Upper lobe of left lung (tissue), 6 donors: Measurements from ENCODE around the gene SMARCD3. TPM values are rescaled to one million over a fixed set of nuclear protein-coding genes. Genes with fewer than 3 reads are reported as not detected.

Experiments
- ATAC-seq, 2 donors: fragments of 200-7000 bp; cut with Tn5 transposase; one replicate each; pipeline ENCODE4 v1.9.1; 2022; ENCODE audit warnings: mild to moderate bottlenecking in 2 of 2, moderate library complexity in 2 of 2; ENCODE audit not compliant: low FRiP score in 2 of 2
- DNase-seq, 2 donors: peaks; one replicate each; pipeline ENCODE4 v3.0.0-alpha.2; 2019 to 2020
- H3K27ac ChIP-seq, 4 donors: fragments of 200-600 bp; sonication (generic); one replicate each; pipeline ENCODE4 v1.5.1; 2016 to 2019
- H3K27me3 ChIP-seq, 4 donors: fragments of 200-600 bp; sonication (generic); one replicate each; pipeline ENCODE4 v1.5.1; 2017 to 2019
- H3K36me3 ChIP-seq, 4 donors: fragments of 200-600 bp; sonication (generic); one replicate each; pipeline ENCODE4 v1.5.1; 2016 to 2019
- H3K4me1 ChIP-seq, 4 donors: fragments of 200-600 bp; sonication (generic); one replicate each; pipeline ENCODE4 v1.5.1; 2018 to 2019
- H3K4me3 ChIP-seq, 4 donors: fragments of 200-600 bp; sonication (generic); one replicate each; pipeline ENCODE4 v1.5.1; 2017 to 2019; ENCODE audit warnings: mild to moderate bottlenecking in 2 of 4, moderate library complexity in 1 of 4
- H3K9me3 ChIP-seq, 4 donors: fragments of 200-600 bp; sonication (generic); one replicate each; pipeline ENCODE4 v1.5.1; 2018 to 2019
- EP300 ChIP-seq, 4 donors: sonication (generic); formaldehyde crosslinking; IDR thresholded peaks; one replicate each; pipeline ENCODE4 v1.5.1; 2017; ENCODE audit warnings: antibody characterized with exemption in 4 of 4, control low read depth in 2 of 4
- POLR2A ChIP-seq, 4 donors: fragments of 450-650 bp; IDR thresholded peaks; one replicate each; pipeline ENCODE4 v1.5.1; 2016 to 2017; ENCODE audit warnings: antibody characterized with exemption in 4 of 4, mild to moderate bottlenecking in 2 of 4
- POLR2AphosphoS5 ChIP-seq, 2 donors: sonication (generic); formaldehyde crosslinking; IDR thresholded peaks; one replicate each; pipeline ENCODE4 v1.5.1; 2017; ENCODE audit warnings: antibody characterized with exemption in 2 of 2
- WGBS, 2 donors: methylation state at CpG; one replicate each; pipeline ENCODE4 v1.1.5; 2017 to 2018; 5-methylcytosine and 5-hydroxymethylcytosine counted together
- total RNA-seq, 6 donors: library from RNA; depleted of rRNA in 4 of 6; stranded (reverse); fragments of >200 nt in 4 of 6; gene quantifications; one replicate each; pipeline versions ENCODE4 v1.1.0 to v1.2.1, GENCODE V29; 2016 to 2021
- TF ChIP-seq, protein P1 (sequence below), 6 experiments: fragments of 450-650 bp in 4 of 6; fragments of 200-600 bp in 2 of 6; sonication (generic) in 2 of 6; IDR thresholded peaks; one replicate each; pipeline ENCODE4 v1.5.1; 2016 to 2019; ENCODE audit warnings: antibody characterized with exemption in 6 of 6
- donor health status: DM: no; HTN: no; CAD: no; lungs with moderate emphysema.
- donor health status: DM: no; HTN: yes; CAD: no; lungs with severe emphysema.

The SMARCD3 gene
- total RNA-seq, 6 donors from 2014 or later, result 32.8 to 63.9 (median 40.8) TPM

DNA sequence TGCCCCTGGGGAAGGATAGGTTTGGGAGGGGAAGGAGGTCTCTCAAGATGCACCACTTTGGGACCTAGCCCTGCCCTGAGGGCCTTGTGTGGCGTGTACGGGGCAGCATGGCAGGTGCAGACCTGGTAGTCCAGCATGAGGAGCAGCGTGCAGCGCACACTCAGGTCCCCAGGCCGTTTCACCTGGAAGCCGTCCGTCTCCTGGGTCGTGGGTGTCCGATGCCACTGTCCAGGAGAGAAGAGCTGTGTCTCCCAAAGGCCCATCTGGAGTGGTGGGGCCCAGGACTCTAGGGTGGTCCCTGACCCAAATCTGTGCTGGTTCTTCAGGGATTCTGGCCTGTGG is 6.8 kb downstream of the SMARCD3 start:
- WGBS, 2 donors, result 79 to 89% methylated on average over 3 to 9 of the region's 9 CpGs
- H3K27me3 ChIP-seq, result peaks cover 0 to 13% (median 6%) of the 10 kb centered on the region in 4 donors
- DNase-seq (no peak), ATAC-seq (no peak)
- H3K4me3 ChIP-seq, result no peak overlapping the region
- no peaks in the 10 kb centered on the region for H3K9me3 ChIP-seq
- peaks cover 21 to 54% (median 36%) of the 10 kb centered on the region in 4 donors for H3K36me3 ChIP-seq
- no peak overlapping the region for H3K27ac ChIP-seq
- H3K4me1 ChIP-seq, result peaks cover 29 to 40% (median 33%) of the 10 kb centered on the region in 4 donors
- no peak for TF ChIP-seq POLR2AphosphoS5 (IDR thresholded peaks at IDR 0.05)
- no peak for TF ChIP-seq EP300 (IDR thresholded peaks at IDR 0.05)
- no peak for TF ChIP-seq POLR2A (IDR thresholded peaks at IDR 0.05)
- TF ChIP-seq, protein P1, sequence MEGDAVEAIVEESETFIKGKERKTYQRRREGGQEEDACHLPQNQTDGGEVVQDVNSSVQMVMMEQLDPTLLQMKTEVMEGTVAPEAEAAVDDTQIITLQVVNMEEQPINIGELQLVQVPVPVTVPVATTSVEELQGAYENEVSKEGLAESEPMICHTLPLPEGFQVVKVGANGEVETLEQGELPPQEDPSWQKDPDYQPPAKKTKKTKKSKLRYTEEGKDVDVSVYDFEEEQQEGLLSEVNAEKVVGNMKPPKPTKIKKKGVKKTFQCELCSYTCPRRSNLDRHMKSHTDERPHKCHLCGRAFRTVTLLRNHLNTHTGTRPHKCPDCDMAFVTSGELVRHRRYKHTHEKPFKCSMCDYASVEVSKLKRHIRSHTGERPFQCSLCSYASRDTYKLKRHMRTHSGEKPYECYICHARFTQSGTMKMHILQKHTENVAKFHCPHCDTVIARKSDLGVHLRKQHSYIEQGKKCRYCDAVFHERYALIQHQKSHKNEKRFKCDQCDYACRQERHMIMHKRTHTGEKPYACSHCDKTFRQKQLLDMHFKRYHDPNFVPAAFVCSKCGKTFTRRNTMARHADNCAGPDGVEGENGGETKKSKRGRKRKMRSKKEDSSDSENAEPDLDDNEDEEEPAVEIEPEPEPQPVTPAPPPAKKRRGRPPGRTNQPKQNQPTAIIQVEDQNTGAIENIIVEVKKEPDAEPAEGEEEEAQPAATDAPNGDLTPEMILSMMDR (IDR thresholded peaks at IDR 0.05), result no peak

DNA sequence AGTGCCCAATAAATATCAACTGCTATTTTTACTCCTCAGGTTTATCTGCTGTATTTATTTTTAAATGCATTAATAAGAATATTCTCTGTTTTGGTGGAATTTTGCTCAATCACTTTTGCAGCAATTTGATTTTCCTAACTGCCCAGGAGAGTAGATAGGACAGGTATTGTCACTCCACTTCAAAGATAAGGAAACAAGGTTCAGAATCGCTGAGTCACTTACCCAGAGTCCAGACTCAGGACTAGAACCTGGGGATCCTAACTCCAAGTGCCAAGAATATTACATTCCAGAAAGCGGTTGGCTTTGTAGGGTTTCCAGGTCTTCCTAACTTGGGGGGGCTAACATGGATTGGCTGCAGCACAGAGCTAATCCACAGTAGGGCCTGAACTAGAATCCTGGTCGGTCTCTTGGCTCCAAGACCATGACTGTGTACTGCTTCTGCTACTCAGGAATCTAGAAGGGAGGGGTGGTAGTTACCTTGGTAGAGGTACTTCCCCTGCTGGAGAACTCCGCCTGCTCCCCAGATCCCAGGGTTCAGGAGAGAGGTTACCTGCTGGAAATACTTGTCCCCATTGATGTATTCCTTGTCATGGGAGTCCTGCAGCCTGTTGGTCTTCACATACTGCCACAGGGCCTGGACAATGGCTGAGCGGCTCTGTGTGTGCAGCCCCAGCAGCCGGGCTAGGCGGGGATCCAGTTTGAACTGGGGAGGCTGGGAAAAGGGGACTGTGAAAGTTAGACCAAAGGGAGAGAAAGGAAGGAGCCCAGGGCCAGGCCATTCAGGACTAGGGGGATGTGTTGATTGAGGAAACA is 7.3 kb downstream of the SMARCD3 start:
- peaks cover 21 to 60% (median 41%) of the 10 kb centered on the region in 4 donors for H3K36me3 ChIP-seq

DNA sequence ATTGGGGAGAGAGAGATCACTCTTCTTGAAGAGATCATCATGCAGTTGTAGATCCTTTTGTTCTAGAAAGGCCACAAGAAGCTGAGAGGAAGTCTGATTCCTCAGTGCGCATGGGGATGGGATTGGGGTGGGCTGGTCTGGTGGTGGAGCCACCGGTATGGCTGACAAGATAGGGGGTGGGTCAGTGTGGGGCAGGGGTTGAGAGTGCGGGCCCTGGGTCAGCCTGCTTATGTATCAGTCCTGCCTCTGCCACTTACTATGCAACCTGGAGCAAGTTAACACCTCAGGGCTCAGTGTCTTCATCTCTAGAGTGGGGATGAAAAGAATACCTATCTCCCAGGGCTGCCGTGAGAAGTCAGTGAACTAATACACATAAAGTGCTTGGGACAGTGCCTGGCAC is 8.0 kb downstream of the SMARCD3 start:
- Histone ChIP-seq H3K27me3 (peaks cover 0 to 10% (median 4%) of the 10 kb centered on the region in 4 donors), H3K36me3 (peaks cover 21 to 66% (median 45%) of the 10 kb centered on the region in 4 donors), H3K27ac (no peak overlapping the region), H3K4me3 (no peak overlapping the region), H3K9me3 (no peaks in the 10 kb centered on the region), H3K4me1 (peaks cover 25 to 28% (median 26%) of the 10 kb centered on the region in 4 donors)
- 68 to 83% methylated on average over 4 of the region's 4 CpGs for WGBS, 2 donors
- TF ChIP-seq, protein P1 (IDR thresholded peaks at IDR 0.05), result no peak
- no peak for TF ChIP-seq EP300 (IDR thresholded peaks at IDR 0.05)
- no peak for TF ChIP-seq POLR2AphosphoS5 (IDR thresholded peaks at IDR 0.05)
- no peak for TF ChIP-seq POLR2A (IDR thresholded peaks at IDR 0.05)
- no peak for ATAC-seq
- no peak for DNase-seq

More for the DNA sequence above, 7.3 kb downstream of the SMARCD3 start:
- peaks cover 0 to 13% (median 6%) of the 10 kb centered on the region in 4 donors for H3K27me3 ChIP-seq
- no peaks in the 10 kb centered on the region for H3K9me3 ChIP-seq
- peaks cover 29 to 34% (median 31%) of the 10 kb centered on the region in 4 donors for H3K4me1 ChIP-seq
- DNase-seq (no peak), ATAC-seq (no peak)
- WGBS, 2 donors, result 86 to 93% methylated on average over 7 of the region's 7 CpGs
- no peak overlapping the region for H3K27ac ChIP-seq
- H3K4me3 ChIP-seq, result no peak overlapping the region
- TF ChIP-seq POLR2AphosphoS5 (IDR thresholded peaks at IDR 0.05) (no peak), POLR2A (IDR thresholded peaks at IDR 0.05) (no peak), EP300 (IDR thresholded peaks at IDR 0.05) (no peak)
- TF ChIP-seq, protein P1 (IDR thresholded peaks at IDR 0.05), result no peak

DNA sequence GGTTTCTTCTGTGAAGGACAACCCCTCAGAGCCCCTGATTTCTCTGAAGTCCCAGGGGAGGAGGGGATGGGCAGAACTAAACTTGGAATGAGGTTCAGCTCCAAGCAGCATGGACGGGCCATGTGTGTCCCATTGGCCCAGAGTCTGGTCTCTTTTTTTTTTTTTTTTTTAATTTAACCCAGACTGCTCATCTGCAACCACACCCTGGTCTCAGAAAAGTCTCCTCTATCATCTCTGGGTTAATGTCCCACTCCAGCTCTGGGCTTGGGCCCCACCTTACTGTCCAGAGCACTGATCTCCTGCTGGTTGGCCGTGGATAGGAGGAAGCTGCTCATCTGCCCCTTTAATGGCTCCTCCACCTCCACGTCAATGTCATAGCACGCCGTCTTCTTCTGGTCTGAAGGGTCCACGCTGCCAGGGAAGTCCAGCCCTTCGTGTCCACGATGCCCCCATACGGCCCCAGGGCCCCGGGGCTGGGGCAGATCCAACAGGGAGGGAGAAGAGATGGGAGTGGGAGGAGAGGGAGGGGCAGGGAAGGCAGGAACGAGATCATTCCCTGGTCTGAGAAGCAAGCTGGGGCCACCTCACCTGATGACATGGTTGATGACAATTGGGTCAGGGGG is 8.5 kb downstream of the SMARCD3 start:
- peaks cover 19 to 22% (median 20%) of the 10 kb centered on the region in 4 donors for H3K4me1 ChIP-seq
- no peak overlapping the region for H3K4me3 ChIP-seq
- ATAC-seq (no peak), DNase-seq (no peak)
- 80 to 86% methylated on average over 11 of the region's 11 CpGs for WGBS, 2 donors
- H3K36me3 ChIP-seq, result peaks cover 21 to 72% (median 51%) of the 10 kb centered on the region in 4 donors
- H3K27me3 ChIP-seq, result peaks cover 0 to 4% (median 2%) of the 10 kb centered on the region in 4 donors
- no peak overlapping the region for H3K27ac ChIP-seq
- TF ChIP-seq POLR2AphosphoS5 (IDR thresholded peaks at IDR 0.05), result no peak
- TF ChIP-seq POLR2A (IDR thresholded peaks at IDR 0.05), result no peak
- TF ChIP-seq EP300 (IDR thresholded peaks at IDR 0.05), result no peak
- TF ChIP-seq, protein P1 (IDR thresholded peaks at IDR 0.05), result no peak
- no peaks in the 10 kb centered on the region for H3K9me3 ChIP-seq
